Panc1 (cell line): ENCODE results near the gene C2CD4A.

Source experiments
- POLR2AphosphoS5 ChIP-seq: IDR thresholded peaks from 2 replicates; pipeline ENCODE4 v1.6.1; 2012; ENCODE audit warnings: mild to moderate bottlenecking, low read depth, low read length, moderate library complexity
- TF ChIP-seq, protein P1 (sequence below): fragments of 450-650 bp; IDR thresholded peaks from 2 replicates; pipeline ENCODE4 v1.5.1; 2017; ENCODE audit warnings: mild to moderate bottlenecking
- TF ChIP-seq, protein P2 (sequence below), 2 experiments: IDR thresholded peaks; 2 replicates each; pipeline ENCODE4 v1.6.1; 2011 to 2012; ENCODE audit warnings: low read depth in 2 of 2, control low read depth in 1 of 2, low read length in 1 of 2, mild to moderate bottlenecking in 1 of 2, moderate library complexity in 1 of 2; ENCODE audit not compliant: insufficient read depth in 1 of 2

DNA sequence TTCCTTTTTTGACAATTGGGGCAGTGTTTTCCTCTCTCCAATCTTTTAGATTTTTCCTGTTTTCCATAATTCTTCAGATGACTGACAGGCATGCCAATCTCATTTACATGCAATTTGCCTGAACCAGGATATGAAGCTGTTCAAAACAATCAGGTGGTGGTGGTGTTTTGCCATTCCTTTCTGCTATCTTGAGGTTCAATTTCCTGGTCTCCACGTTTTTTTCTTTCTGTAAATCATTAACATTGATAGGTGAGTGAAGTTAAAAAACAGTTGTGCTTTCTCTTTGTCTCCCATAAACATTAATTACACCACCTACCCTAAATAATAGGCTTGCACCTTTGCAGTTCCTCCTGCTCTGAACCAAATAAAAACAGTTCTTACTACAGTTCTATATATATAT, 49.1 kb downstream of the C2CD4A start:
- TF ChIP-seq, protein P1, sequence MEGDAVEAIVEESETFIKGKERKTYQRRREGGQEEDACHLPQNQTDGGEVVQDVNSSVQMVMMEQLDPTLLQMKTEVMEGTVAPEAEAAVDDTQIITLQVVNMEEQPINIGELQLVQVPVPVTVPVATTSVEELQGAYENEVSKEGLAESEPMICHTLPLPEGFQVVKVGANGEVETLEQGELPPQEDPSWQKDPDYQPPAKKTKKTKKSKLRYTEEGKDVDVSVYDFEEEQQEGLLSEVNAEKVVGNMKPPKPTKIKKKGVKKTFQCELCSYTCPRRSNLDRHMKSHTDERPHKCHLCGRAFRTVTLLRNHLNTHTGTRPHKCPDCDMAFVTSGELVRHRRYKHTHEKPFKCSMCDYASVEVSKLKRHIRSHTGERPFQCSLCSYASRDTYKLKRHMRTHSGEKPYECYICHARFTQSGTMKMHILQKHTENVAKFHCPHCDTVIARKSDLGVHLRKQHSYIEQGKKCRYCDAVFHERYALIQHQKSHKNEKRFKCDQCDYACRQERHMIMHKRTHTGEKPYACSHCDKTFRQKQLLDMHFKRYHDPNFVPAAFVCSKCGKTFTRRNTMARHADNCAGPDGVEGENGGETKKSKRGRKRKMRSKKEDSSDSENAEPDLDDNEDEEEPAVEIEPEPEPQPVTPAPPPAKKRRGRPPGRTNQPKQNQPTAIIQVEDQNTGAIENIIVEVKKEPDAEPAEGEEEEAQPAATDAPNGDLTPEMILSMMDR = no peak
- no peak for TF ChIP-seq POLR2AphosphoS5
- TF ChIP-seq, protein P2, sequence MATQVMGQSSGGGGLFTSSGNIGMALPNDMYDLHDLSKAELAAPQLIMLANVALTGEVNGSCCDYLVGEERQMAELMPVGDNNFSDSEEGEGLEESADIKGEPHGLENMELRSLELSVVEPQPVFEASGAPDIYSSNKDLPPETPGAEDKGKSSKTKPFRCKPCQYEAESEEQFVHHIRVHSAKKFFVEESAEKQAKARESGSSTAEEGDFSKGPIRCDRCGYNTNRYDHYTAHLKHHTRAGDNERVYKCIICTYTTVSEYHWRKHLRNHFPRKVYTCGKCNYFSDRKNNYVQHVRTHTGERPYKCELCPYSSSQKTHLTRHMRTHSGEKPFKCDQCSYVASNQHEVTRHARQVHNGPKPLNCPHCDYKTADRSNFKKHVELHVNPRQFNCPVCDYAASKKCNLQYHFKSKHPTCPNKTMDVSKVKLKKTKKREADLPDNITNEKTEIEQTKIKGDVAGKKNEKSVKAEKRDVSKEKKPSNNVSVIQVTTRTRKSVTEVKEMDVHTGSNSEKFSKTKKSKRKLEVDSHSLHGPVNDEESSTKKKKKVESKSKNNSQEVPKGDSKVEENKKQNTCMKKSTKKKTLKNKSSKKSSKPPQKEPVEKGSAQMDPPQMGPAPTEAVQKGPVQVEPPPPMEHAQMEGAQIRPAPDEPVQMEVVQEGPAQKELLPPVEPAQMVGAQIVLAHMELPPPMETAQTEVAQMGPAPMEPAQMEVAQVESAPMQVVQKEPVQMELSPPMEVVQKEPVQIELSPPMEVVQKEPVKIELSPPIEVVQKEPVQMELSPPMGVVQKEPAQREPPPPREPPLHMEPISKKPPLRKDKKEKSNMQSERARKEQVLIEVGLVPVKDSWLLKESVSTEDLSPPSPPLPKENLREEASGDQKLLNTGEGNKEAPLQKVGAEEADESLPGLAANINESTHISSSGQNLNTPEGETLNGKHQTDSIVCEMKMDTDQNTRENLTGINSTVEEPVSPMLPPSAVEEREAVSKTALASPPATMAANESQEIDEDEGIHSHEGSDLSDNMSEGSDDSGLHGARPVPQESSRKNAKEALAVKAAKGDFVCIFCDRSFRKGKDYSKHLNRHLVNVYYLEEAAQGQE (IDR thresholded peaks at IDR 0.05; ENCODE audit: insufficient read depth in 1 of 2, low read depth in 2 of 2, low read length in 1 of 2) = no peak
